DOHH2 (cell line): ENCODE measurements around the gene MROH9.

Experiments used
- H3F3A ChIP-seq: fragments of 200-600 bp; sonication (generic), shearing (Covaris generic); 2 replicates; pipeline ENCODE4 v1.6.0; 2016; ENCODE audit warnings: antibody characterized with exemption, mild to moderate bottlenecking; ENCODE audit not compliant: control insufficient read depth, insufficient read depth
- H3K27ac ChIP-seq: fragments of 200-600 bp; sonication (generic); 2 replicates; pipeline ENCODE4 v1.5.1; 2014; ENCODE audit warnings: low read depth, mild to moderate bottlenecking, low read length, moderate library complexity
- H3K27me3 ChIP-seq: fragments of 200-600 bp; sonication (generic); 2 replicates; pipeline ENCODE4 v1.6.1; 2014; ENCODE audit warnings: mild to moderate bottlenecking, low read length, mixed read lengths; ENCODE audit not compliant: control insufficient read depth
- H3K36me3 ChIP-seq: fragments of 200-600 bp; sonication (generic); 2 replicates; pipeline ENCODE4 v1.6.1; 2014; ENCODE audit warnings: mild to moderate bottlenecking, low read length, moderate library complexity, mixed read lengths; ENCODE audit not compliant: control insufficient read depth
- H3K4me1 ChIP-seq: fragments of 200-600 bp; sonication (generic); 2 replicates; pipeline ENCODE4 v1.6.1; 2014; ENCODE audit warnings: mild to moderate bottlenecking, low read length, mixed read lengths; ENCODE audit not compliant: control insufficient read depth
- H3K4me2 ChIP-seq: fragments of 200-600 bp; sonication (generic); 2 replicates; pipeline ENCODE4 v1.6.0; 2014; ENCODE audit warnings: mild to moderate bottlenecking, low read length, moderate library complexity
- H3K4me3 ChIP-seq: fragments of 200-600 bp; sonication (generic); 2 replicates; pipeline ENCODE4 v1.5.1; 2014; ENCODE audit warnings: mild to moderate bottlenecking, low read length, mixed read lengths
- H3K79me2 ChIP-seq: fragments of 200-600 bp; sonication (generic); 2 replicates; pipeline ENCODE4 v1.6.1; 2014; ENCODE audit warnings: mild to moderate bottlenecking, low read length, mixed read lengths; ENCODE audit not compliant: control insufficient read depth
- H3K9me2 ChIP-seq: fragments of 200-600 bp; sonication (generic); replicated peaks from 2 replicates; pipeline ENCODE4 v1.6.1; 2014; ENCODE audit warnings: mild to moderate bottlenecking, low read length, mixed read lengths; ENCODE audit not compliant: control insufficient read depth
- H3K9me3 ChIP-seq: fragments of 200-600 bp; sonication (generic); 2 replicates; pipeline ENCODE4 v1.6.1; 2014; ENCODE audit warnings: antibody characterized with exemption, low read length, mixed read lengths; ENCODE audit not compliant: control insufficient read depth, insufficient read depth
- H4K20me1 ChIP-seq: fragments of 200-600 bp; sonication (generic); 2 replicates; pipeline ENCODE4 v1.6.0; 2014; ENCODE audit warnings: low read depth, mild to moderate bottlenecking, antibody characterized with exemption, low read length, moderate library complexity; ENCODE audit not compliant: control insufficient read depth, insufficient read depth
- CTCF ChIP-seq: fragments of 200-600 bp; sonication (generic); IDR thresholded peaks from one replicate; pipeline ENCODE4 v1.5.1; 2014; ENCODE audit warnings: antibody characterized with exemption, mild to moderate bottlenecking, low read depth, low read length; ENCODE audit not compliant: poor library complexity, severe bottlenecking
- EZH2phosphoT487 ChIP-seq: fragments of 200-600 bp; sonication (generic); IDR thresholded peaks from 2 replicates; pipeline ENCODE4 v1.6.1; 2017; ENCODE audit warnings: borderline replicate concordance, mild to moderate bottlenecking, antibody characterized with exemption, low read length, moderate library complexity, mixed read lengths

Gene MROH9

GRCh38 chr1:170935231-170935630 lies at the start of gene MROH9:
Gene MROH9, plus strand, starts transcription at chr1:170935534. Its CDS starts 10,023 bp downstream, at chr1:170945557.
- H3K9me2 ChIP-seq, result no peaks in the 10 kb centered on the region
- H3K4me1 ChIP-seq, result peaks cover 4% of the 10 kb centered on the region; the same call in 1 of the 2 replicates
- no peaks in the 10 kb centered on the region for H4K20me1 ChIP-seq

GRCh38 chr1:170885551-170885950 lies 49.8 kb upstream of the MROH9 start:
- H3K79me2 ChIP-seq, result no peaks in the 10 kb centered on the region
- H3F3A ChIP-seq, result no peaks in the 10 kb centered on the region
- H3K4me1 ChIP-seq, result no peaks in the 10 kb centered on the region
- no peaks in the 10 kb centered on the region for H3K9me3 ChIP-seq
- no peaks in the 10 kb centered on the region for H3K27me3 ChIP-seq
- no peak for TF ChIP-seq CTCF
- no peak for TF ChIP-seq EZH2phosphoT487
- no peaks in the 10 kb centered on the region for H3K9me2 ChIP-seq
- H3K36me3 ChIP-seq, result no peaks in the 10 kb centered on the region
- H3K4me2 ChIP-seq, result no peak overlapping the region
- no peak overlapping the region for H3K27ac ChIP-seq
- no peak overlapping the region for H3K4me3 ChIP-seq
- no peaks in the 10 kb centered on the region for H4K20me1 ChIP-seq

More at GRCh38 chr1:170935231-170935630, at the start of gene MROH9:
- Histone ChIP-seq H3K27ac (no peak within 1 kb of the TSS), H3K36me3 (no peaks in the 10 kb centered on the region), H3K27me3 (no peaks in the 10 kb centered on the region; the same call in 1 of the 2 replicates), H3K4me3 (no peak within 1 kb of the TSS), H3K79me2 (no peaks in the 10 kb centered on the region), H3K4me2 (no peak within 1 kb of the TSS), H3K9me3 (no peaks in the 10 kb centered on the region), H3F3A (no peaks in the 10 kb centered on the region)
- TF ChIP-seq EZH2phosphoT487 (no peak), CTCF (no peak)

GRCh38 chr1:170886460-170886859 lies 48.9 kb upstream of the MROH9 start:
- Histone ChIP-seq H3K9me2 (no peaks in the 10 kb centered on the region), H3K27ac (no peak overlapping the region), H3K36me3 (no peaks in the 10 kb centered on the region), H3K9me3 (no peaks in the 10 kb centered on the region), H3K4me2 (no peak overlapping the region), H4K20me1 (no peaks in the 10 kb centered on the region), H3K27me3 (no peaks in the 10 kb centered on the region), H3F3A (no peaks in the 10 kb centered on the region), H3K79me2 (no peaks in the 10 kb centered on the region), H3K4me3 (no peak overlapping the region), H3K4me1 (no peaks in the 10 kb centered on the region)
- no peak for TF ChIP-seq CTCF
- no peak for TF ChIP-seq EZH2phosphoT487
